H7 (cell line): ENCODE results near the gene NHS. TPM values are rescaled to one million over a fixed set of nuclear protein-coding genes. Genes with fewer than 3 reads are reported as not detected.
A peak's percentile ranks its signal among the peaks of the same experiment; 100 is the strongest.

Experiments used
- DNase-seq: peaks from one replicate; pipeline ENCODE4 v3.0.0; 2012
- H3K27me3 ChIP-seq: 2 replicates; pipeline ENCODE4 v1.6.0; 2011; ENCODE audit warnings: mild to moderate bottlenecking, low read length; ENCODE audit not compliant: control insufficient read depth, insufficient read depth
- H3K36me3 ChIP-seq: replicated peaks from 2 replicates; pipeline ENCODE4 v1.5.1; 2011; ENCODE audit warnings: low read length; ENCODE audit not compliant: control insufficient read depth, insufficient read depth
- H3K4me3 ChIP-seq: 2 replicates; pipeline ENCODE4 v1.5.1; 2011; ENCODE audit warnings: low read depth, mild to moderate bottlenecking, control low read depth, low read length, moderate library complexity; ENCODE audit not compliant: insufficient read depth
- total RNA-seq: library from RNA; depleted of rRNA; stranded (reverse); fragments of >200 nt; shearing (Covaris generic); gene quantifications from 2 replicates; pipeline ENCODE4 v1.2.3, GENCODE V29; 2014; rRNA removed

NHS gene
- 5.2 and 5.4 TPM in 2 replicates for total RNA-seq

DNA sequence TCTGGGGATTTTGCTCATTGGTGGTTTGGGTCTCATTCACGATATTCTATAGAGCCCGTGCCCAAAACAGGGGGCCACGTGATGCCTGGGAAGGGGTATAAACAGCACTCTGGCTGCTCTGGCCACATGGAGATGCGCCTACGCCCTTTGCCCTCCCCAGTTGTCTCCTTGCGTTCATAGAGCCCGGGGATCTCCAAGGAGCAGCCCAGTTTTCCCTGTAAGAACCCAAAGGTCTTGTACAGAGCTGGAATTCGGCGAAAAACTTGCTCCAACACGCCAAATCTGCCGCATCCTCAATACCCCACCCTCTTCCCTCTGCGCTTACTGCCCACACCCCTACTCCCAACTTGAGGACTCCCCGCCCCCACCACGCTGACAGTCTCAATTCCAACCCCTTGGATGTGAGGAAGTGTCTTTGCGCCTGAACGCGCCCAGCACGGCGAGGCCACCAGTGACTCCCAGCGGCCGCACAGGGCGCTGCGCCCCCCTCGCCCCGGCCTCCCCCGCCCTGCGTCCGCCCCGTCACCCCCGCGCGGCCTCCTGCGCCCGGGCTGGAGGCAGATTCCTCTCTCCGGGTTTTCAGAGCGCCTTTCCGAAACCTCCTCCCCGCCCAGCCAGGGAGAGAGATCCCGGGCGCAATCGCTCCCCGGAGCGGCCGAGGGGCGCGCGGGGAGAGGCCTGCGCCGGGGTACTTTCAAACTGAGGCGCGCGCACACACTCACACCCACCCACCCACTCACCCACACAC lies at the start of gene NHS:
Gene NHS, plus strand, starts transcription at position 582 of the 748 bp plus-strand sequence. CDS start 558 bp downstream, outside the sequence.
- peak within 1 kb of the TSS; percentile 74 for H3K4me3 ChIP-seq
- no peaks in the 10 kb centered on the region for H3K36me3 ChIP-seq
- peak; percentile 96 for DNase-seq
- H3K27me3 ChIP-seq: peaks cover 35% of the 10 kb centered on the region

DNA sequence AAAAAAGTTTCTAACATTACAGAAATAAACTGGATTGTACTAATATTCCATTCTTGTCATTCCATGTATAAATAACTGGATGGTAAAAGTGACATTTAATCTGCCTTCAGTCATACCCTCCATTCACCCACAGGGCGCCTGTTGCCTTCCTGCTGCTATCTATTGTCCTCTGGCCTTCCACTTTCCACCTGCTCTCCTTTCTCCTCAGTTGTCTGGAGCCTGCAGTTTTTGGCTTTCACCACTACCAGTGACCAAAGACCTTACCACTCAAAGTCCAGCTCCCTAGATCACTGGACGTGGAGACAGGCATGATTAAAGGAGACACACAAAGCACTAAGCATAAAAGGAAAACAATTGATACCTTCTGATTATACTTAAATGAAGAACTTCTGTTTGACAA lies 46.2 kb upstream of the NHS start:
- H3K36me3 ChIP-seq: no peaks in the 10 kb centered on the region
- H3K27me3 ChIP-seq: no peaks in the 10 kb centered on the region
- peak; percentile 34 for DNase-seq
- no peak overlapping the region for H3K4me3 ChIP-seq

- Histone ChIP-seq H3K4me3 (no peak overlapping the region), H3K27me3 (no peaks in the 10 kb centered on the region), H3K36me3 (no peaks in the 10 kb centered on the region)
- DNase-seq: no peak
Measured at GRCh38 chrX:17336377-17336776, 38.6 kb upstream of the NHS start.

- peak; percentile 36 for DNase-seq
- no peak overlapping the region for H3K4me3 ChIP-seq
- H3K36me3 ChIP-seq: no peaks in the 10 kb centered on the region
- H3K27me3 ChIP-seq: no peaks in the 10 kb centered on the region
Measured at GRCh38 chrX:17355976-17356375, 19.0 kb upstream of the NHS start.

- H3K4me3 ChIP-seq: no peak overlapping the region
- no peaks in the 10 kb centered on the region for H3K27me3 ChIP-seq
- no peaks in the 10 kb centered on the region for H3K36me3 ChIP-seq
- no peak for DNase-seq
Measured at GRCh38 chrX:17359500-17359899, 15.5 kb upstream of the NHS start.

GRCh38 chrX:17361620-17362019 lies 13.4 kb upstream of the NHS start:
- no peaks in the 10 kb centered on the region for H3K27me3 ChIP-seq
- peak; percentile 46 for DNase-seq
- H3K36me3 ChIP-seq: no peaks in the 10 kb centered on the region
- no peak overlapping the region for H3K4me3 ChIP-seq

DNA sequence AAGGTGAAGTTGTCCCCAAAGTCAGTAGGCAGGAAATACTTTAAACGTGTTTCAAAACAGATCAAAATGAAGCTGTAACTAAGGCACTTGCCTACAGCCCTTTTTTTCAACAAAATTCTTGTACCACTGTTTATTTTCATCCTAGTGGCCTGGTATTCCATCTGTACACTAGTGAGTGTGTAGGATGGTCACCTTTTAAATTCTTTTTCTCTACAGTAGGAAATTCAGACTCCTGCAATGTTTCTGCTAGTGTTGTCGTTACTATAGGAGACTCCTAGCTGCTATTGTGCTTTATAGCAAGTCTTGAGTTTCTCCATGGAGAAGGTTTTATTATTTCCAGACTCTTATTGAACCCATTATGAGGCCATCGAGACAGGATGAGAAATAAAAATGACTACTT lies 7.0 kb upstream of the NHS start:
- H3K27me3 ChIP-seq: no peaks in the 10 kb centered on the region
- no peak overlapping the region for H3K4me3 ChIP-seq
- DNase-seq: no peak
- no peaks in the 10 kb centered on the region for H3K36me3 ChIP-seq

DNA sequence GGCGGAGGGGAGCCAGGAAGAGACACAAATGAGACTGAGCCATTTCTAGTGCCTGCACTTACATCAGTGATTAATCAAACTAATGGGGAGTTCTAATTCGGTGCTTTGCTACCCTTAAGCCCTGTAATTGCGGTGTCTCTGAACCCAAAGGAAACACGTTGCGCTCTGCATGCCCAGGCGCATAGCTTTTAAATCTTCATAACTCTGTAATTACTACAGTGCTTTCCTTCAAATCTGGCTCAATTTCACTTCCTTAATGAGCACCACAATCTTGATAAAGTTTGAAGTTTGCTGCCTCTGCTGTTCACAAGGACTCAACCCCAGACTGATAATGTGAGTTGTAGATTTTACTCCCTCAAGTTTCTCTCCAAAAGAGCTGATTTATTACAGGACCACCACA lies 5.7 kb upstream of the NHS start:
- Histone ChIP-seq H3K36me3 (no peaks in the 10 kb centered on the region), H3K27me3 (no peaks in the 10 kb centered on the region), H3K4me3 (no peak overlapping the region)
- DNase-seq: no peak

GRCh38 chrX:17370191-17370590 lies 4.8 kb upstream of the NHS start:
- Histone ChIP-seq H3K4me3 (no peak overlapping the region), H3K27me3 (no peaks in the 10 kb centered on the region), H3K36me3 (no peaks in the 10 kb centered on the region)
- DNase-seq: no peak

GRCh38 chrX:17372052-17372451 lies 2.9 kb upstream of the NHS start:
- Histone ChIP-seq H3K36me3 (no peaks in the 10 kb centered on the region), H3K27me3 (peaks cover 17% of the 10 kb centered on the region), H3K4me3 (no peak overlapping the region)
- DNase-seq: no peak

GRCh38 chrX:17373337-17373736 lies 1.7 kb upstream of the NHS start:
- Histone ChIP-seq H3K4me3 (no peak overlapping the region), H3K36me3 (no peaks in the 10 kb centered on the region), H3K27me3 (peaks cover 30% of the 10 kb centered on the region)
- DNase-seq: no peak

DNA sequence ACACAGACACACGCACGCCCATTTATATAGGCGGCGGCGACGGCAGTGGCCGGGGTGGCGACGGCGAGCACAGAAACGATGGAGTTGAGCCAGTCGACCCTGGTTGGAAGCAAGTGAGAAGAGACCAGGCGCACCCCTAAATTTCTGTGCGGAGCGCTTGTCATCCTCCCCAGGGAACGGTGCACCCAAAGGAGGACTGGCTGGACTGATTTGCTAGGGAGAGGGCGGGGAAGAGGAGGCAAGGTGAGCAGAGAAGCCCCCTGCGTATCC lies 302 bp downstream of the NHS start:
- H3K36me3 ChIP-seq: no peaks in the 10 kb centered on the region
- H3K27me3 ChIP-seq: peaks cover 35% of the 10 kb centered on the region
- no peak for DNase-seq
- peak overlapping the region; percentile 74 for H3K4me3 ChIP-seq

- Histone ChIP-seq H3K4me3 (peak overlapping the region; percentile 74), H3K27me3 (peaks cover 35% of the 10 kb centered on the region), H3K36me3 (no peaks in the 10 kb centered on the region)
- peak; percentile 77 for DNase-seq
Measured at GRCh38 chrX:17375637-17376430, 834 bp downstream of the NHS start.

- Histone ChIP-seq H3K27me3 (peaks cover 35% of the 10 kb centered on the region), H3K36me3 (no peaks in the 10 kb centered on the region), H3K4me3 (peak overlapping the region; percentile 74)
- DNase-seq: peak; percentile 56
Measured at GRCh38 chrX:17376431-17377077, 1.6 kb downstream of the NHS start.
